Calu3 (cell line): ENCODE data around the gene MINDY4. TPM values are rescaled to one million over a fixed set of nuclear protein-coding genes. Genes with fewer than 3 reads are reported as not detected.
"Not testable (repeated sequence)": the region's sequence is repeated elsewhere in the genome, so short reads cannot be mapped to it uniquely, and the experiment has no call there.

Experiments
- BruUV-seq: library from RNA; stranded (reverse); fragments of 400-500 nt; replicated peaks from 2 replicates; lab custom pipeline; 2021; lab: Mats Ljungman, UMichigan
- CTCF ChIA-PET: fragments of 300-600 bp; sonication (Branson Sonifier 250); formaldehyde crosslinking; loops from one replicate; lab custom pipeline; 2022; ENCODE audit warnings: antibody characterized with exemption; lab: Charles Lee
- DNase-seq: peaks from one replicate; pipeline ENCODE4 v3.0.0; 2022
- H3K27ac Mint-ChIP-seq: one replicate; pipeline ENCODE4 v1.8.0; 2022; ENCODE audit warnings: mixed read lengths; ENCODE audit not compliant: unreplicated experiment
- H3K27me3 Mint-ChIP-seq: one replicate; pipeline ENCODE4 v1.8.0; 2022; ENCODE audit warnings: mixed read lengths; ENCODE audit not compliant: unreplicated experiment
- H3K36me3 Mint-ChIP-seq: one replicate; pipeline ENCODE4 v1.8.0; 2022; ENCODE audit warnings: mild to moderate bottlenecking, moderate library complexity, mixed read lengths; ENCODE audit not compliant: insufficient read depth, unreplicated experiment
- H3K4me1 Mint-ChIP-seq: one replicate; pipeline ENCODE4 v1.8.0; 2022; ENCODE audit warnings: mild to moderate bottlenecking, low read depth, mixed read lengths; ENCODE audit not compliant: unreplicated experiment
- H3K4me3 Mint-ChIP-seq: one replicate; pipeline ENCODE4 v1.8.0; 2022; ENCODE audit warnings: mild to moderate bottlenecking, low read depth, moderate library complexity, mixed read lengths; ENCODE audit not compliant: unreplicated experiment
- H3K9me3 Mint-ChIP-seq: one replicate; pipeline ENCODE4 v1.8.0; 2022; ENCODE audit warnings: low read depth, mixed read lengths; ENCODE audit not compliant: unreplicated experiment
- CTCF ChIP-seq: fragments of 200-600 bp; IDR thresholded peaks from one replicate; pipeline ENCODE4 v1.8.0; 2022; ENCODE audit warnings: antibody characterized with exemption; ENCODE audit not compliant: unreplicated experiment
- intact Hi-C: fragments of 100-400 bp; cut with micrococcal nuclease; formaldehyde crosslinking; loops from one replicate; pipeline ENCODE4 v1.10.0; 2022; ENCODE audit not compliant: unreplicated experiment
- total RNA-seq: library from RNA; stranded (reverse); gene quantifications from 2 replicates; pipeline ENCODE4 v1.2.3, GENCODE V29; 2022

MINDY4 gene
- total RNA-seq, 1 experiment from 2014 or later = 12.4 TPM

DNA sequence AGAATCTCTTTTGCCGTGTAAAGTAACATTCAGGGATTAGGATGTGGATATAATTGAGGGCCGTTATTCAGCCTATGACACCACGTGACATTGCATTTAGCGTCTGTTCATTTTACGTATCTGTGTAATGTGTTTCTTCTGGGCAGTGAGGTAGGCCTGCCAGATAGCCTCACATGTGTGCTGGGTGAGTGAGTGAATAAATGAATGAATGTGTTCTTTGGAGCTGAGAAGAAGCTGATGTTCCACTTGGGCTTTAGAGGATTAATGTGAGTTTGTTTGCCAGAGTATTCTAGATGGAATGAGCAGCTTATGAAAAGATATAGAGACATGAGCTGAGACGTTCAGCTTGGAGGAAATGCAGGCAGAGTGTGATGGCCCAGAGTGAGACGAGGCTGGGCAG, 55.0 kb downstream of the MINDY4 start:
- H3K4me1 Mint-ChIP-seq = no peaks in the 10 kb centered on the region
- H3K36me3 Mint-ChIP-seq = no peaks in the 10 kb centered on the region
- no peaks in the 10 kb centered on the region for H3K27me3 Mint-ChIP-seq
- BruUV-seq = no TSS peak
- no peak overlapping the region for H3K4me3 Mint-ChIP-seq
- no peak overlapping the region for H3K27ac Mint-ChIP-seq
- no peak for DNase-seq
- no peak for TF ChIP-seq CTCF
- H3K9me3 Mint-ChIP-seq = no peaks in the 10 kb centered on the region
- intact Hi-C loops = no loop called here
- CTCF ChIA-PET = interaction anchor here (0.7 kb wide), 1 partner anchor 63 kb away, joined by 4 read pairs; no protein-coding TSS in a partner anchor

- no peak for DNase-seq
- Mint-ChIP-seq H3K4me1 (no peaks in the 10 kb centered on the region), H3K9me3 (peaks cover 5% of the 10 kb centered on the region), H3K27me3 (no peaks in the 10 kb centered on the region), H3K36me3 (no peaks in the 10 kb centered on the region), H3K27ac (no peak overlapping the region), H3K4me3 (no peak overlapping the region)
- CTCF ChIA-PET = no interaction called here
- BruUV-seq = no TSS peak
- intact Hi-C loops = no loop called here
- no peak for TF ChIP-seq CTCF
These were observed 57.4 kb downstream of the MINDY4 start for GRCh38 chr7:30828591-30828990.

DNA sequence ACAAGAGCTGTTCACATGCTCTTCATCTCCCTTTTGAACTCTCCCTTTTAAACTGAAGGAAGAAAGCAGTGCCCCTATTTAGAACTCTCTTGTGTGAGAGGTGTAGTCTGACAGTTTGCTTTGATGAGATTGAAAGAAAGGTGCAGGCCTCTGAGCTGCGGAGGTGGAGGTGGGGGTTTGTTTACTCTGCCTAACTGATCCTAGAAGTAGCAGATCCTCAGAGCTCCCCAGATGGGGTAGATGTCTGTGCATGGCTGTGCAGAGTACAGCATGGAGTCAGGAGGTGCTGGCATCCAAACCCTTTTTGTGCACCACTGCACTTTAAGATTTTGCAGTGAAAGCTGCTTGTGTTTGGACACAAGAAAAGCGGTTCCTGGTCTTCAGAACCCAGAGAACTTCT, 58.3 kb downstream of the MINDY4 start:
- no peak for TF ChIP-seq CTCF
- CTCF ChIA-PET = no interaction called here
- H3K4me1 Mint-ChIP-seq = no peaks in the 10 kb centered on the region
- no peaks in the 10 kb centered on the region for H3K27me3 Mint-ChIP-seq
- H3K4me3 Mint-ChIP-seq = no peak overlapping the region
- intact Hi-C loops = no loop called here
- no peak overlapping the region for H3K27ac Mint-ChIP-seq
- no peak for DNase-seq
- H3K36me3 Mint-ChIP-seq = no peaks in the 10 kb centered on the region
- no TSS peak for BruUV-seq
- peaks cover 5% of the 10 kb centered on the region for H3K9me3 Mint-ChIP-seq

GRCh38 chr7:30831227-30831626, 60.0 kb downstream of the MINDY4 start:
- DNase-seq = no peak
- CTCF ChIA-PET = no interaction called here
- intact Hi-C loops = no loop called here
- H3K4me3 Mint-ChIP-seq = no peak overlapping the region
- no peaks in the 10 kb centered on the region for H3K36me3 Mint-ChIP-seq
- H3K9me3 Mint-ChIP-seq = peaks cover 9% of the 10 kb centered on the region
- H3K27me3 Mint-ChIP-seq = no peaks in the 10 kb centered on the region
- no peak for TF ChIP-seq CTCF
- no TSS peak for BruUV-seq
- H3K27ac Mint-ChIP-seq = no peak overlapping the region
- H3K4me1 Mint-ChIP-seq = no peaks in the 10 kb centered on the region

DNA sequence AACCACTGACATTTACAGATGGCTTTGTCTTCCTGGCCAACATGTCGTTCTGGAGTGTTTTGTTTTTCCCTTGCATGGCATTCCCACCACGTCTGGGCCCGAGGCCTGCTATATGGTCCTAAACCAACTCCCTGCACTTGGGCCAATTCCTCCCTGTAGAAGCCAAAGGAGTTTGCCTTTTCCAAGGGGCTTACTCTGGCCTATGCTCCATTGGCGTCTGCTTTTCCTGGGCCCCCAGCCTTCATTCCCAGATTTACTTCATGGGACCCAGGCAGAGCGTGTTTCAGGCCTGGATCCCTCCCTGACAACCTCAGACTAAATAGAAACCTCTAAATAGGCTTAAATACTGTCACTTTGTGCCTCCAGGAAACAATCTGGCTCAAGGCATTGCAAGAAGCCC, 60.7 kb downstream of the MINDY4 start:
- H3K4me1 Mint-ChIP-seq = no peaks in the 10 kb centered on the region
- H3K27me3 Mint-ChIP-seq = no peaks in the 10 kb centered on the region
- no peak for TF ChIP-seq CTCF
- H3K27ac Mint-ChIP-seq = no peak overlapping the region
- CTCF ChIA-PET = no interaction called here
- no TSS peak for BruUV-seq
- DNase-seq = no peak
- H3K36me3 Mint-ChIP-seq = no peaks in the 10 kb centered on the region
- intact Hi-C loops = no loop called here
- H3K9me3 Mint-ChIP-seq = peaks cover 9% of the 10 kb centered on the region
- H3K4me3 Mint-ChIP-seq = no peak overlapping the region

DNA sequence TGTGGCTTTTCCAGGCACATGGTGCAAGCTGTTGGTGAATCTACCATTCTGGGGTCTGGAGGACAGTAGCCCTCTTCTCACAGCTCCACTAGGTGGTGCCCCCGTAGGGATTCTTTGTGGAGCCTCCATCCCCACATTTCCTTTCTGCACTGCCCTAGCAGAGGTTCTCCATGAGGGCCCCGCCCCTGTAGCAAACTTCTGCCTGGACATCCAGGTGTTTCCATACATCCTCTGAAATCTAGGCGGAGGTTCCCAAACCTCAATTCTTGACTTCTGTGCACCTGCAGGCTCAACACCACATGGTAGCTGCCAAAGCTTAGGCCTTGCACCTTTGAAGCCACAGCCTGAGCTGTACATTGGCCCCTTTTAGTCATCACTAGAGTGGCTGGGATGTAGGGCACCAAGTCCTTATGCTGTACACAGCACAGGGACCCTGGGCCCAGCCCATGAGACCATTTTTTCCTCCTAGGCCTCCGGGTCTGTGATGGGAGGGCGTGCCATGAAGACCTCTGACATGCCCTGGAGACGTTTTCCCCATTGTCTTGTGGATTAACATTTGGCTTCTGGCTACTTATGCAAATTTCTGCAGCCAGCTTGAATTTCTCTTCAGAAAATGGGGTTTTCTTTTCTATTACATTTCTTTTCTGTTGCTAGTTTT, 62.9 kb downstream of the MINDY4 start:
- BruUV-seq, H3K4me1 Mint-ChIP-seq, H3K9me3 Mint-ChIP-seq, intact Hi-C loops, DNase-seq, H3K36me3 Mint-ChIP-seq, H3K4me3 Mint-ChIP-seq, CTCF ChIA-PET, H3K27ac Mint-ChIP-seq, H3K27me3 Mint-ChIP-seq: not testable (repeated sequence)
